Bronchus fibroblast of lung (primary cell): Measurements from ENCODE around the gene BUD23. TPM values are rescaled to one million over a fixed set of nuclear protein-coding genes. Genes with fewer than 3 reads are reported as not detected.

Experiments used
- total RNA-seq: library from RNA; depleted of rRNA; stranded (reverse); fragments of >200 nt; gene quantifications from 2 replicates; pipeline ENCODE4 v1.2.3, GENCODE V29; 2015

The BUD23 gene, protein sequence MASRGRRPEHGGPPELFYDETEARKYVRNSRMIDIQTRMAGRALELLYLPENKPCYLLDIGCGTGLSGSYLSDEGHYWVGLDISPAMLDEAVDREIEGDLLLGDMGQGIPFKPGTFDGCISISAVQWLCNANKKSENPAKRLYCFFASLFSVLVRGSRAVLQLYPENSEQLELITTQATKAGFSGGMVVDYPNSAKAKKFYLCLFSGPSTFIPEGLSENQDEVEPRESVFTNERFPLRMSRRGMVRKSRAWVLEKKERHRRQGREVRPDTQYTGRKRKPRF
- 74.3 and 79.7 TPM in 2 replicates for total RNA-seq

DNA sequence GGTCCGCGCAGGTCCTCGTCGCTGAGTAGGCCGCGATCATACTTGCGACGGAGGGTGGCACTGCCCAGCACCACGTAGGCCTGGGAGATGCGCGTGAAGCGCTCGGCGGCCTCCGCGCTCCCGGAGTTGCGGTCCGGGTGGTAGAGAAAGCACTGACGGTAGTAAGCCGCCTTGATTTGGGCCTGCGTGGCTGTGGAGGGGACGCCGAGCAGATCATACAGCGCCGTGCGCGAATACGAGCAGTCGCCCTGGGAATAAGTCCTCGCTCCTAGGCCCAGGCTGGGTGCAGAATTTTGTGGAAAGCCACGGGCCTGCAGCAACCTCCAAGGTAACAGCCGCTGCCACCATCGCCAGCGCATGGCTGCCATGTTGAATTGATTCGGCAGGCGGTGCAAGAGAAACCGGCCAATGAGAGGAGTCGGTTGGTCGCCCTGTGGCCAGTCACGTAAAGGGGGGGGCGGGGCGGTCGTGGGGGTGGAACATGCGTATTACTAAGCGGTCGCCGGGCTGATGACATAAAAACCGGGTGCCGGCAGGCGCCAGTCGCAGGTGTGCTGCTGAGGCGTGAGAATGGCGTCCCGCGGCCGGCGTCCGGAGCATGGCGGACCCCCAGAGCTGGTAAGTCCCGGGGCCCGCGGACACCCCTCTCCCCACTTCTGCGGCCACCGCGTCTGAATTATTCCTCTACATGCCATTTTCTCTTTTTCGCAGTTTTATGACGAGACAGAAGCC is at the start of gene BUD23, which contains the start of gene DNAJC30:
TSS of gene BUD23 (plus strand) at position 542 of the 732 bp plus-strand sequence. CDS start at position 571, 29 bp downstream.
TSS of gene DNAJC30 (minus strand) at position 398 of the 732 bp plus-strand sequence. CDS start at position 368, 30 bp downstream.

DNA sequence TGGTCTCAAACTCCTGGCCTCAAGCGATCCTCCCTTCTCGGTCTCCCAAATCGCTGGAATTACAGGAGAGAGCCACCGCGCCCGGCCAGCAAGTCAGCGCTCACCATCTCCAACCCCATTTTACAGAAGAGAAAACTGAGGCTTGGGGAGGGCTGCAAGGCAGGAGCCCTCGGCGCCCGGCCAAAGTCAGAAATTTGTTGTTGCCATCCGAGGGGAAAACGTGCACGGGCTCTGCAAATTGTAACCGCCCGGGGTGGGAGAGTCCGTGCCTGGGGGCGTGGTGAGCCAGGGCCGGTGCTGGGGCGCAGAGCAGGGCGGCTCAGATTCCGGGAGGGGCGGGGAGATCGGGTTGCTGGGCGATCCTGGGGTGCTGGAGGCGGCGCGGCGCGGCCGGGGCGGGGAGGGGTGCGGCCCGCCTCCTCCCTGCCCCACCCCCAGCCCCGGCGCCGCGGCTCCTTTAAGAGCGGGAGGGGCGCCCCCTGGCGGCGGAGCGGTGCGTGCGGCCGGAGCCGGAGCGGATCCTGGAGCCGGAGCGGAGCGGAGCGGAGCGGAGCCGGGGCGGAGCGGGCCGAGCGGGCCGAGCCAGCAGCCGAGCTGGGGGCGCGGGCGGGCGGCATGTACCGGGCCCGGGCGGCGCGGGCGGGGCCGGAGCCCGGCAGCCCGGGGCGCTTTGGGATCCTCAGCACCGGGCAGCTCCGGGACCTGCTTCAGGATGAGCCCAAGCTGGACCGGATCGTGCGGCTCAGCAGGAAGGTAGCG is 15.9 kb upstream of the BUD23 start, which contains the start of gene VPS37D:
TSS of gene VPS37D (plus strand) at position 488 of the 759 bp plus-strand sequence. CDS start at position 616, 128 bp downstream.

DNA sequence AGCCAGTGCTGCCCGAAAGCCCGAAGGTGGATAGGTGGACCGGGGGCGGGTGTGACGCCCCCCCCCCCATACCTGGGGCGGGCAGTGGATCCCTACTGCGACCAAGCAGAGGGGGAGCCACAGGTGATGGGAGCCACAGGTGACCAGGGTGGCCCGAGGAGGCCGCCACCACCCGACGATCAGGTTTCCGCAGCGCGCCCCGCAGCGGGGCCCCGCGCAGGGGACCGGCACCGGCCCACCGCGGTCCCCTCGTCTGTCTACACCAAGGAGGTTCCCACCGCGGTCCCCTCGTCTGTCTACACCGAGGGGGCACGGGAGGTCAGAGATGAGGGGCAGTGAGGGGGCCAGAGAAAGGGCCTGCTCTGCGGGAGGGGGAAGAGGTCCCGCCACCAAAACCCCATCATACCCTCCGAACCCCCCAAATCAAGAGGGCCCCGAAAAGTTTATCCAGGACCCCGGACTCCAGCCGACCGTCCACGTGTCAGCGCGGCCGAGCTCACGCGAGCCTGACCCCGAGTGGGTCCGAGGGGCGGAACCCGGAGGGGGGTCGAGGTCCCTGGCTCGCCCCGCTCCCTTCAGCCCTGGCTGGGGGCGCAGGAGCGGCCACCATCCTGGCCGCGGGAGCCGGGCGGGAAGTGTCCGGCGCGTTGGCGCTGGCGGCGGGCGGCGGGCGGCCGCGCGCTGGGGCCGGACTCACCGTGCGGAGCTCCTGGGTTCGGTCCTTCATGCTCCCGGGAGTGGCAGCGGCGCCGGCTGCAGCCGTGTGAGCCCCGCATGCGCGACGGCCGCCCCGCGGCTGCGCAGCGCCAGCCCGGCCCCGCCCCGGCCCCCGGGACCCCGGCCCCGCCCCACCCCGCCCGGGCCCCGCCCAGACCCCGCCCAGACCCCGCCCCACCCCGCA is 35.8 kb downstream of the BUD23 start, which contains the start of gene STX1A:
TSS of gene STX1A (minus strand) at position 765 of the 901 bp plus-strand sequence. CDS start at position 727, 38 bp downstream.

DNA sequence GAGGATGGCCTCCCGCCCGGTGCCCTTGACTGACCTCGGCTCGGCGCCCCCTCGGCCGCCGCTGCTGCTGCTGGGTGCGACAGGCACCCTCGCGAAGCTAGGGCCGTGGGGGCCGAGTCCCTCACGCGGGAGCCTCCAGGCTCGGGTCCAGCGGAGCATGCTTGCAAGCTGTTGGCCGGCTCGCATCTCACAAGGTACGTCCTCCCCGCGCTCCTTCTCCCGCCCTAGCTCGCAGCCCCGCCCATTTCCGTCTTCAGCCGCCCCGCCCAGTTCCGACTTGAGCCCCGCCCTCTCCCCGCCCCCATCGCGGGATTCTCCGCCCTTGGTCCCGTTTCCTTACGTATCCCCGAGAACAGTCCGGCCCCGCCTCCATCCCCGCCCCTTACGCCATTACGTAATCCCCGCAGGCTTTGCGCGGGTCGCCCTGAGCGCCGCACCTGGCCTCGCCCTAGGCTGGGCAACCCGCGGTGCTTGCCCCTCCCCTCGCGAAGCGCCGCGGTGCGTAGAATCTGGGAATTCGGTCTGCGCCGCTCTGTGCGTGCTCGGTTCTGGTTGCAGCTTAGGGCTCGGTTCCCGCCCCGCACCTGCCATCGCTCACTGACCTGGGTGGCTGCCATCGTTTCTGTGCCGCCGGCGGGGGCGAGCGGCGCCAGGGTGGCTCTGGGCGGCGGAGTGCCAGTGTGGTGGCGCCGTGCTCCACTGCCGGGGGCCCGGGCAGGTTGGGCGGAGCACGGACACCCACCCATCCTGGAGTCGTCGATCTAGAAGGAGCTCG is 55.4 kb downstream of the BUD23 start, which contains the start of gene ABHD11:
TSS of gene ABHD11 (minus strand) at position 191 of the 775 bp plus-strand sequence. CDS start at position 159, 32 bp downstream.

Other genes starting within 250 kb of the BUD23 start
- gene FZD9, start 249.8 kb upstream of the BUD23 start, total RNA-seq: 0.50 and 0.59 TPM in 2 replicates
- gene BAZ1B, start 161.3 kb upstream of the BUD23 start, total RNA-seq: 32.7 and 35.5 TPM in 2 replicates
- 43.7 and 52.3 TPM in 2 replicates for gene BCL7B, start 125.9 kb upstream of the BUD23 start, total RNA-seq
- gene TBL2, start 105.0 kb upstream of the BUD23 start, total RNA-seq: 71.1 and 79.1 TPM in 2 replicates
- gene MLXIPL, start 59.1 kb upstream of the BUD23 start, total RNA-seq: 0.67 and 2.4 TPM in 2 replicates
- gene VPS37D, start 15.8 kb upstream of the BUD23 start, total RNA-seq: 0.89 and 1.8 TPM in 2 replicates
- gene DNAJC30, start 144 bp upstream of the BUD23 start, total RNA-seq: 5.2 and 6.2 TPM in 2 replicates
- 3.0 and 4.3 TPM in 2 replicates for gene STX1A, start 36.1 kb downstream of the BUD23 start, total RNA-seq
- gene ABHD11, start 55.2 kb downstream of the BUD23 start, total RNA-seq: 25.9 and 26.3 TPM in 2 replicates
- gene CLDN3, start 86.7 kb downstream of the BUD23 start, total RNA-seq: not detected in 2 replicates
- gene CLDN4, start 147.4 kb downstream of the BUD23 start, total RNA-seq: 1.2 and 1.7 TPM in 2 replicates
- gene METTL27, start 158.9 kb downstream of the BUD23 start, total RNA-seq: 1.5 and 2.9 TPM in 2 replicates
- gene TMEM270, start 177.6 kb downstream of the BUD23 start, total RNA-seq: not detected in 2 replicates